HG03025 (cell line): ENCODE measurements around the gene PCDHAC2.

Source experiments
- ATAC-seq: cut with Tn5 transposase; IDR thresholded peaks from one replicate; pipeline ENCODE4 v1.9.1; 2021; ENCODE audit warnings: mild to moderate bottlenecking, moderate library complexity; ENCODE audit not compliant: unreplicated experiment, low FRiP score

Gene PCDHAC2

GRCh38 chr5:140986117-140986521, 19.8 kb downstream of the PCDHAC2 start:
- ATAC-seq = no peak

- no peak for ATAC-seq
Observed at GRCh38 chr5:140988100-140988499, 21.8 kb downstream of the PCDHAC2 start.

GRCh38 chr5:140988608-140989007, 22.3 kb downstream of the PCDHAC2 start:
- no peak for ATAC-seq

GRCh38 chr5:140989254-140990020, 23.2 kb downstream of the PCDHAC2 start:
- ATAC-seq = no peak

GRCh38 chr5:140992828-140993227, 26.6 kb downstream of the PCDHAC2 start:
- ATAC-seq = no peak

GRCh38 chr5:140996060-140996459, 29.8 kb downstream of the PCDHAC2 start:
- ATAC-seq = no peak

GRCh38 chr5:140998921-140999410, 32.7 kb downstream of the PCDHAC2 start:
- ATAC-seq = no peak

- no peak for ATAC-seq
Observed at GRCh38 chr5:141001446-141001843, 35.2 kb downstream of the PCDHAC2 start.

GRCh38 chr5:141001844-141002604, 35.7 kb downstream of the PCDHAC2 start:
- no peak for ATAC-seq

- ATAC-seq = no peak
Observed at GRCh38 chr5:141002605-141002965, 36.3 kb downstream of the PCDHAC2 start.

GRCh38 chr5:141003031-141003430, 36.8 kb downstream of the PCDHAC2 start:
- no peak for ATAC-seq

- ATAC-seq = no peak
Observed at GRCh38 chr5:141003791-141004611, 37.7 kb downstream of the PCDHAC2 start.

GRCh38 chr5:141007791-141008190, 41.5 kb downstream of the PCDHAC2 start:
- no peak for ATAC-seq

GRCh38 chr5:141010047-141010793, 43.9 kb downstream of the PCDHAC2 start:
- no peak for ATAC-seq

GRCh38 chr5:141017943-141018342, 51.7 kb downstream of the PCDHAC2 start:
- no peak for ATAC-seq
